H1 (cell line): ENCODE data around the gene WDR11.
A peak's percentile ranks its signal among the peaks of the same experiment; 100 is the strongest.

Source experiments
- KDM5A ChIP-seq: fragments of 200-600 bp; IDR thresholded peaks from 2 replicates; pipeline ENCODE4 v1.7.1; 2012; ENCODE audit warnings: mild to moderate bottlenecking, low read length, inconsistent platforms, mixed read lengths
- RAD21 ChIP-seq, 2 experiments: IDR thresholded peaks in 1 of 2; conservative IDR thresholded peaks in 1 of 2; 2 replicates each; pipeline ENCODE4 v1.6.1; 2011; ENCODE audit warnings: low read depth in 2 of 2, low read length in 2 of 2, improper control_type of control experiment in 1 of 2, inconsistent platforms in 1 of 2, mild to moderate bottlenecking in 1 of 2, moderate library complexity in 1 of 2
- SP1 ChIP-seq: IDR thresholded peaks from 2 replicates; pipeline ENCODE4 v1.6.1; 2011; ENCODE audit warnings: low read depth, low read length
- SP2 ChIP-seq: IDR thresholded peaks from 2 replicates; pipeline ENCODE4 v1.6.1; 2012; ENCODE audit warnings: mild to moderate bottlenecking, low read length, inconsistent platforms
- TF ChIP-seq, protein P1 (sequence below), 3 experiments: IDR thresholded peaks; 1 replicate in 2 of 3; 2 replicates in 1 of 3; pipeline versions ENCODE4 v1.5.1 to v1.6.1; 2011; ENCODE audit warnings: low read length in 3 of 3, mild to moderate bottlenecking in 3 of 3, inconsistent platforms in 2 of 3, low read depth in 1 of 3, moderate library complexity in 1 of 3; ENCODE audit not compliant: insufficient read depth in 1 of 3; ENCODE audit errors: control extremely low read depth in 1 of 3

DNA sequence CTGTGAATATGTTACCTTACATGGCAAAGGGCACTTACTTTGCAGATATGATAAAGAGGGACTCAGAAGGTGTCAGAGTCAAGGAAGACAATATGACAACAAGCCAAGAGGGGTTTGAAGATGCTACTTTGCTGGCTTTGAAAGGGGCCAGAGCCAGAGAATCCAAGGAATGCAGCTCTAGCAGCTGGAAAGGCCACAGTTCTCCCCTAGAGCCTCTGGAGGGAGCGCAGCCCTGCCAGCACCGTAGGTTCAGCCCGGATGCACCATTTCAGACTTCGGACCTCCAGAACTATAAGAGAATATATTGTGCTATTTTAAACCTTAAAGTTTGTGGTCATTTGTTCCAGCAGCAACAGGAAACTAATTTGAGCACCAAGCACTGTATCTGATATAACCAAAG lies 32.9 kb upstream of the WDR11 start:
- TF ChIP-seq RAD21 (IDR thresholded peaks at IDR 0.05 in 1 of 2, conservative IDR thresholded peaks at IDR 0.05 in 1 of 2; ENCODE audit: low read depth in 2 of 2, low read length in 2 of 2), result peak; percentile 25 to 40; a peak in 3 of 4 replicates
- no peak for TF ChIP-seq KDM5A
- TF ChIP-seq SP1, result no peak
- no peak for TF ChIP-seq SP2
- TF ChIP-seq, protein P1, sequence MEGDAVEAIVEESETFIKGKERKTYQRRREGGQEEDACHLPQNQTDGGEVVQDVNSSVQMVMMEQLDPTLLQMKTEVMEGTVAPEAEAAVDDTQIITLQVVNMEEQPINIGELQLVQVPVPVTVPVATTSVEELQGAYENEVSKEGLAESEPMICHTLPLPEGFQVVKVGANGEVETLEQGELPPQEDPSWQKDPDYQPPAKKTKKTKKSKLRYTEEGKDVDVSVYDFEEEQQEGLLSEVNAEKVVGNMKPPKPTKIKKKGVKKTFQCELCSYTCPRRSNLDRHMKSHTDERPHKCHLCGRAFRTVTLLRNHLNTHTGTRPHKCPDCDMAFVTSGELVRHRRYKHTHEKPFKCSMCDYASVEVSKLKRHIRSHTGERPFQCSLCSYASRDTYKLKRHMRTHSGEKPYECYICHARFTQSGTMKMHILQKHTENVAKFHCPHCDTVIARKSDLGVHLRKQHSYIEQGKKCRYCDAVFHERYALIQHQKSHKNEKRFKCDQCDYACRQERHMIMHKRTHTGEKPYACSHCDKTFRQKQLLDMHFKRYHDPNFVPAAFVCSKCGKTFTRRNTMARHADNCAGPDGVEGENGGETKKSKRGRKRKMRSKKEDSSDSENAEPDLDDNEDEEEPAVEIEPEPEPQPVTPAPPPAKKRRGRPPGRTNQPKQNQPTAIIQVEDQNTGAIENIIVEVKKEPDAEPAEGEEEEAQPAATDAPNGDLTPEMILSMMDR (IDR thresholded peaks at IDR 0.05; ENCODE audit: control extremely low read depth in 1 of 3, insufficient read depth in 1 of 3, low read depth in 1 of 3, low read length in 3 of 3), result peak in 2 of 3 experiments; percentile 8 to 31; a peak in 2 of 4 replicates
